Dedifferentiated amniotic fluid mesenchymal stem cell (primary cell): ENCODE measurements around the gene AFF3.
"Not testable (repeated sequence)": the region's sequence is repeated elsewhere in the genome, so short reads cannot be mapped to it uniquely, and the experiment has no call there.

Experiments
- DNase-seq: peaks from one replicate; pipeline ENCODE4 v3.0.0-alpha.2; 2016; ENCODE audit errors: extremely low spot score

Gene AFF3

GRCh38 chr2:99666256-99666655, 476.1 kb downstream of the AFF3 start:
- no peak for DNase-seq

GRCh38 chr2:99663641-99664040, 478.7 kb downstream of the AFF3 start:
- DNase-seq, result no peak

GRCh38 chr2:99662761-99663341, 479.5 kb downstream of the AFF3 start:
- peak; percentile 95 for DNase-seq

- not testable (repeated sequence) for DNase-seq
These were observed 480.6 kb downstream of the AFF3 start for GRCh38 chr2:99661761-99662160.

GRCh38 chr2:99660616-99661406, 481.6 kb downstream of the AFF3 start:
- no peak for DNase-seq

GRCh38 chr2:99659874-99660273, 482.5 kb downstream of the AFF3 start:
- no peak for DNase-seq

GRCh38 chr2:99657691-99658258, 484.6 kb downstream of the AFF3 start:
- no peak for DNase-seq

- no peak for DNase-seq
These were observed 485.4 kb downstream of the AFF3 start for GRCh38 chr2:99656994-99657393.

GRCh38 chr2:99653433-99653832, 489.0 kb downstream of the AFF3 start:
- no peak for DNase-seq

GRCh38 chr2:99652862-99653261, 489.5 kb downstream of the AFF3 start:
- no peak for DNase-seq

- DNase-seq, result no peak
These were observed 490.3 kb downstream of the AFF3 start for GRCh38 chr2:99651930-99652670.

- no peak for DNase-seq
These were observed 493.2 kb downstream of the AFF3 start for GRCh38 chr2:99648906-99649789.

GRCh38 chr2:99648178-99648844, 494.1 kb downstream of the AFF3 start:
- DNase-seq, result peak; percentile 82

- no peak for DNase-seq
These were observed 496.4 kb downstream of the AFF3 start for GRCh38 chr2:99645960-99646359.

- DNase-seq, result no peak
These were observed 498.0 kb downstream of the AFF3 start for GRCh38 chr2:99644419-99644787.

GRCh38 chr2:99643787-99644418, 498.5 kb downstream of the AFF3 start:
- no peak for DNase-seq

- DNase-seq, result no peak
These were observed 500.4 kb downstream of the AFF3 start for GRCh38 chr2:99641999-99642398.

GRCh38 chr2:99640635-99641151, 501.7 kb downstream of the AFF3 start:
- no peak for DNase-seq

- no peak for DNase-seq
These were observed 503.6 kb downstream of the AFF3 start for GRCh38 chr2:99638791-99639190.

- no peak for DNase-seq
These were observed 505.2 kb downstream of the AFF3 start for GRCh38 chr2:99637159-99637697.
